Measurements from ENCODE around the gene CORIN. TPM values are rescaled to one million over a fixed set of nuclear protein-coding genes. Genes with fewer than 3 reads are reported as not detected.

CORIN gene
- total and polyA plus RNA-seq, 4 donors: 0.02 to 0.23 (median 0.15) TPM

- H3K9ac ChIP-seq (ENCODE audit: low read depth in 1 of 2, low read length in 2 of 2): no peak overlapping the region
- H3K27ac ChIP-seq (ENCODE audit: low read depth in 1 of 2, low read length in 2 of 2): no peak overlapping the region
- TF ChIP-seq ZBTB33 (IDR thresholded peaks at IDR 0.05) (no peak), REST (IDR thresholded peaks at IDR 0.05) (no peak), FOXA2 (IDR thresholded peaks at IDR 0.05) (no peak), RAD21 (IDR thresholded peaks at IDR 0.05) (no peak), JUND (IDR thresholded peaks at IDR 0.05) (no peak), SP1 (IDR thresholded peaks at IDR 0.05) (no peak), CTCF (IDR thresholded peaks at IDR 0.05; ENCODE audit: low read depth, low read length, missing input control) (no peak), HNF4G (IDR thresholded peaks at IDR 0.05) (no peak), NR2F2 (IDR thresholded peaks at IDR 0.05) (no peak), YY1 (IDR thresholded peaks at IDR 0.05) (no peak)
- no peak for DNase-seq (ENCODE audit: low spot score)
- 93% methylated on average over 8 of the region's 8 CpGs for WGBS
- no peaks in the 10 kb centered on the region for H3K9me3 ChIP-seq (ENCODE audit: control insufficient read depth in 4 of 4, low read length in 3 of 4)
- no peaks in the 10 kb centered on the region for H3K27me3 ChIP-seq (ENCODE audit: control insufficient read depth in 4 of 4, insufficient read depth in 4 of 4, low read length in 3 of 4)
- H3K4me3 ChIP-seq (ENCODE audit: low read depth in 1 of 3, low read length in 3 of 3): no peak overlapping the region
- no peaks in the 10 kb centered on the region for H3K36me3 ChIP-seq (ENCODE audit: control insufficient read depth in 4 of 4, insufficient read depth in 3 of 4, low read depth in 1 of 4, low read length in 3 of 4)
- no peaks in the 10 kb centered on the region for H3K4me1 ChIP-seq (ENCODE audit: control insufficient read depth in 4 of 4, insufficient read depth in 4 of 4, low read length in 3 of 4)
Observed at GRCh38 chr4:47790105-47790504, 47.8 kb downstream of the CORIN start.

GRCh38 chr4:47788126-47788525, 49.7 kb downstream of the CORIN start:
- Histone ChIP-seq H3K36me3 (ENCODE audit: control insufficient read depth in 4 of 4, insufficient read depth in 3 of 4, low read depth in 1 of 4, low read length in 3 of 4) (no peaks in the 10 kb centered on the region), H3K4me1 (ENCODE audit: control insufficient read depth in 4 of 4, insufficient read depth in 4 of 4, low read length in 3 of 4) (no peaks in the 10 kb centered on the region), H3K9me3 (ENCODE audit: control insufficient read depth in 4 of 4, low read length in 3 of 4) (no peaks in the 10 kb centered on the region), H3K9ac (ENCODE audit: low read depth in 1 of 2, low read length in 2 of 2) (no peak overlapping the region), H3K27me3 (ENCODE audit: control insufficient read depth in 4 of 4, insufficient read depth in 4 of 4, low read length in 3 of 4) (no peaks in the 10 kb centered on the region), H3K4me3 (ENCODE audit: low read depth in 1 of 3, low read length in 3 of 3) (no peak overlapping the region), H3K27ac (ENCODE audit: low read depth in 1 of 2, low read length in 2 of 2) (no peak overlapping the region)
- DNase-seq (ENCODE audit: low spot score): no peak
- WGBS: 86% methylated on average over 2 of the region's 2 CpGs
- TF ChIP-seq FOXA1 (IDR thresholded peaks at IDR 0.05) (no peak), MAX (IDR thresholded peaks at IDR 0.05) (no peak), YY1 (IDR thresholded peaks at IDR 0.05) (no peak), SP1 (IDR thresholded peaks at IDR 0.05) (no peak), RXRA (IDR thresholded peaks at IDR 0.05) (no peak), JUND (IDR thresholded peaks at IDR 0.05) (no peak), CTCF (IDR thresholded peaks at IDR 0.05; ENCODE audit: low read depth, low read length, missing input control) (no peak), FOXA2 (IDR thresholded peaks at IDR 0.05) (no peak), HNF4G (IDR thresholded peaks at IDR 0.05) (no peak), ATF3 (IDR thresholded peaks at IDR 0.05) (no peak), TAF1 (conservative IDR thresholded peaks at IDR 0.05) (no peak), NR2F2 (IDR thresholded peaks at IDR 0.05) (no peak), RAD21 (IDR thresholded peaks at IDR 0.05) (no peak), HNF4A (conservative IDR thresholded peaks at IDR 0.05) (no peak), EGR1 (IDR thresholded peaks at IDR 0.05; ENCODE audit: low read depth in 2 of 2) (no peak), REST (IDR thresholded peaks at IDR 0.05) (no peak), GABPA (IDR thresholded peaks at IDR 0.05 in 1 of 2, conservative IDR thresholded peaks at IDR 0.05 in 1 of 2) (no peak)
